Femur (tissue), 1 donor: ENCODE results near the gene ASF1B.

Source experiments
- DNase-seq: peaks from one replicate; pipeline ENCODE4 v3.0.0-alpha.2; 2017

Gene ASF1B

GRCh38 chr19:14106840-14107239 is 29.5 kb downstream of the ASF1B start:
- peak; percentile 58 for DNase-seq

GRCh38 chr19:14105680-14106079 is 30.7 kb downstream of the ASF1B start:
- DNase-seq = no peak

- peak; percentile 22 for DNase-seq
Measured at GRCh38 chr19:14103310-14103709, 33.1 kb downstream of the ASF1B start.

GRCh38 chr19:14102756-14103155 is 33.6 kb downstream of the ASF1B start:
- DNase-seq = peak; percentile 11

GRCh38 chr19:14102102-14102696 is 34.2 kb downstream of the ASF1B start:
- DNase-seq = no peak

GRCh38 chr19:14101003-14101545 is 35.3 kb downstream of the ASF1B start:
- DNase-seq = no peak

GRCh38 chr19:14097532-14098151 is 38.7 kb downstream of the ASF1B start:
- no peak for DNase-seq

- DNase-seq = peak; percentile 11
Measured at GRCh38 chr19:14096272-14096992, 40.0 kb downstream of the ASF1B start.

GRCh38 chr19:14094854-14095253 is 41.5 kb downstream of the ASF1B start:
- DNase-seq = no peak

GRCh38 chr19:14093117-14093823 is 43.1 kb downstream of the ASF1B start:
- no peak for DNase-seq

- DNase-seq = peak; percentile 58
Measured at GRCh38 chr19:14091813-14092462, 44.5 kb downstream of the ASF1B start.

- peak; percentile 80 for DNase-seq
Measured at GRCh38 chr19:14091081-14091812, 45.1 kb downstream of the ASF1B start.

GRCh38 chr19:14090509-14091080 is 45.8 kb downstream of the ASF1B start, which contains the start of gene SAMD1:
Gene SAMD1 (minus strand): TSS chr19:14090751.
- DNase-seq = peak; percentile 95

- no peak for DNase-seq
Measured at GRCh38 chr19:14089662-14090508, 46.5 kb downstream of the ASF1B start.

GRCh38 chr19:14089412-14089661 is 47.1 kb downstream of the ASF1B start:
- DNase-seq = no peak

GRCh38 chr19:14088634-14089411 is 47.6 kb downstream of the ASF1B start:
- no peak for DNase-seq

GRCh38 chr19:14086098-14086497 is 50.3 kb downstream of the ASF1B start:
- DNase-seq = no peak

GRCh38 chr19:14085309-14085995 is 50.9 kb downstream of the ASF1B start, which contains the start of gene C19orf67:
Gene C19orf67 (minus strand): TSS chr19:14085783. CDS start chr19:14085627, 156 bp downstream.
- no peak for DNase-seq

- DNase-seq = no peak
Measured at GRCh38 chr19:14082675-14082960, 53.8 kb downstream of the ASF1B start.
